ENCODE measurements around the gene DDX10.

The DDX10 gene

DNA sequence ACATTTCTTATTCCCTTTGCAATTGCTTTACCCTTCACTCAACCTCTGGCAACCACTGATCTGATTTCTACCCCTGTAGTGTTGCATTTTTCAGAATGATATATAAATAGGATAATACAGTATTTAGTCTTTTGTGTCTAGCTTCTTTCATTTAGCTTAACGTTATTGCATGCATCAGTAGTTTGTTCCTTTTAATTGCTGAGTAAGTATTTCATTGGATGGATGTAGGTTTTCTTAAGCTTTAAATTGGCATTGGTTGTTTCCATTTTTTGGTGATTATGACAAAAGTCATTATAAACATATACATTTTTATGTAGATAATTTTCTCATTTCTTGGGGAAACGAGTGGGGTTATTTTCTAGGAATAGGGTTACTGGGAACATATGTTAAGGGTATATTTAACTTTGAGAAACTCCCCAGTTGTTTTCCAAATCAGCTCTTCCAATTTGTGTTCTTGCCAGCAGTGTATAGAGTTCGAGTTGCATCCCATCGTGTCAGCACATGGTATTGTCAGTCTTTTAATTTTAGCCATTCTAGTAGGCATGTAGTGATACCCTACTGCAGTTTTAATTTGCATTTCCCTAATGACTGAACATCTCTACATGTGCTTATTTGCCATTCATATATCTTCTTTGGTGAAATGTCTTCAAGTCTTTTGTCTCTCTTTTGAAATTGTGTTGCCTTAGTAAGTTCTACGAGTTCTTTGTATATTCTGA lies 60.3 kb downstream of the DDX10 start:
- DNase-seq (ENCODE audit: low read depth) = no peak
- TF ChIP-seq, protein P1, sequence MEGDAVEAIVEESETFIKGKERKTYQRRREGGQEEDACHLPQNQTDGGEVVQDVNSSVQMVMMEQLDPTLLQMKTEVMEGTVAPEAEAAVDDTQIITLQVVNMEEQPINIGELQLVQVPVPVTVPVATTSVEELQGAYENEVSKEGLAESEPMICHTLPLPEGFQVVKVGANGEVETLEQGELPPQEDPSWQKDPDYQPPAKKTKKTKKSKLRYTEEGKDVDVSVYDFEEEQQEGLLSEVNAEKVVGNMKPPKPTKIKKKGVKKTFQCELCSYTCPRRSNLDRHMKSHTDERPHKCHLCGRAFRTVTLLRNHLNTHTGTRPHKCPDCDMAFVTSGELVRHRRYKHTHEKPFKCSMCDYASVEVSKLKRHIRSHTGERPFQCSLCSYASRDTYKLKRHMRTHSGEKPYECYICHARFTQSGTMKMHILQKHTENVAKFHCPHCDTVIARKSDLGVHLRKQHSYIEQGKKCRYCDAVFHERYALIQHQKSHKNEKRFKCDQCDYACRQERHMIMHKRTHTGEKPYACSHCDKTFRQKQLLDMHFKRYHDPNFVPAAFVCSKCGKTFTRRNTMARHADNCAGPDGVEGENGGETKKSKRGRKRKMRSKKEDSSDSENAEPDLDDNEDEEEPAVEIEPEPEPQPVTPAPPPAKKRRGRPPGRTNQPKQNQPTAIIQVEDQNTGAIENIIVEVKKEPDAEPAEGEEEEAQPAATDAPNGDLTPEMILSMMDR (IDR thresholded peaks at IDR 0.05; ENCODE audit: insufficient read depth, low read depth, low read length, missing control alignments) = no peak
- no peak overlapping the region for H3K4me3 ChIP-seq (ENCODE audit: low read length)

DNA sequence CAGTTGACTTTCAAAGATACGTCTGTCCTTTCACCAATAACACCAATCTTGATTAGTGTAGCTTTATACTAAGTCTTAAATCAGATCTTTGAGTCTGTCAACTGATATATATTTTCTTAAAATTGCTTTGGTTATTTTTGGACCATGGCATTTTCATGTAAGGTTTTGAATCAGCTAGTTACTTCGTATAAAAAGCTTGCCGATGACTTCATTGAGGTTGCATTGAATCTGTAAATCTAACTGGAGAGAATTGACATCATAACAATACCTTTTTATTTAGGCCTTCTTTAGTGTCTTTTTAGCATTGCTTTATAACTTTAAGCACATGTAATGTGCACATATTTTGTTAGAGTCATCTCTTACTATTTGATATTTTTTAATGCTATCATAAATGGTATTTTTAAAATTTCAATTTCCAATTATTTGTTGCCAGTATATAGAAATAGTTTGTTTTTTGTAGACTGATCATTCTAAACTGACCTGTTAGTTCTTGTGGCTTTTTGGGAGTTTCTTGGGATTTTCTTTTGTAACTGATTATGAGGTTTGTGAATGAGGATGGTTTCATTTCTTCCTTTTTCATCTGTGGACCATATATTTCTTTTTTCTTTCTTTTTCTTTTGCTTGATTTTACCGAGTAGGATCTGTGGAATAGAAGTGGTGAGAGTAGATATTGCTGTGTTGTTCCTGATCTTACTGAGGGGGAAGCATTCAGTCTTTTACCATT lies 61.4 kb downstream of the DDX10 start:
- no peak for DNase-seq (ENCODE audit: low read depth)
- TF ChIP-seq, protein P1 (IDR thresholded peaks at IDR 0.05; ENCODE audit: insufficient read depth, low read depth, low read length, missing control alignments) = no peak
- H3K4me3 ChIP-seq (ENCODE audit: low read length) = no peak overlapping the region

DNA sequence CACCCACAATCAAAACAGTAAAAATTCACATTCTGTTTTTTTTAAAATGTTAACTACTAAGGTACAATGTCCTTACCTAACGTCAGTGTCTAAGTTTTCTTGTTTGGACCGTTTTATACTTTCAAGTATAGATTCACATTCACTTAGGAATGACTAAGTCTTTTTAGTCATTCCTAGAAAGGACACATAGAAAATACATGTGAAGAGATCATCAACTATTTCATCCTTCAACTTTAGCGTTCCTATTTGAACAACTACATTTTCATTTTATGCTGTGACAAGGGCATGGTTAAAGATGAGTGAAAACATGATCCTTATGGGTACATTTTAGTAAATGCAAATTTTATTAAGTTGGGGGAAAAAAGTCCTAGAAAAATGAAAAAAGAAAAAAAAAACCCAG lies 62.8 kb downstream of the DDX10 start:
- DNase-seq (ENCODE audit: low read depth) = no peak
- H3K4me3 ChIP-seq (ENCODE audit: low read length) = no peak overlapping the region
- TF ChIP-seq, protein P1 (IDR thresholded peaks at IDR 0.05; ENCODE audit: insufficient read depth, low read depth, low read length, missing control alignments) = no peak

DNA sequence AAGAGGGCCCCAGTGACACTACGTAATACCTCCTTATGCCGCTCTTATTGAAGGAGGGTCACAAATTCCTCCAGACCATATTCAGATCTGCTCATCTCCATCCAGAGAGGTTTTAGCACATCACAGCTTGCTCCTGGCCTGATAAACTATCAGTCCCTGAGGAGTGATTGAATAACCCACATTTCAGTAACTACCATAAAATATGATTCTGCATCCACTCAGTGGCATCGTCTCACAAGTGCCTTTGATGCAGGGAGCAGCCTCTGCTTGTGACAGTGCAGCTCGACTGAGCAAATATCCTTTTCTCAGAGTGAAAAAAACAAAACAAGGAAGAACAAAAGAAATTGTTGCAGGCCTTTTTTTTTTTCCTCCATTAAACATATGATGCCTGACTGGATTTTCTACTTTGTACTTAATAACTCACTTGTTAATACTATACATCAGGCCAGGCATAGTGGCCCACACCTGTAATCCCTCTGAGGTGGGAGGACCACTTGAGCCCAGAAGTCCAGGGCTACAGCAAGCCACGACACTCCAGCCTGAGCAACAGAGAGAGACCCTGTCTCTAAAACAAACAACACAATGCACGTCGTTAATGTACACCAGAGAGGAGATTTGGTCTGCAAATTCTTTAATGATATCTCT lies 64.5 kb downstream of the DDX10 start:
- H3K4me3 ChIP-seq (ENCODE audit: low read length) = no peak overlapping the region
- TF ChIP-seq, protein P1 (IDR thresholded peaks at IDR 0.05; ENCODE audit: insufficient read depth, low read depth, low read length, missing control alignments) = no peak
- no peak for DNase-seq (ENCODE audit: low read depth)

DNA sequence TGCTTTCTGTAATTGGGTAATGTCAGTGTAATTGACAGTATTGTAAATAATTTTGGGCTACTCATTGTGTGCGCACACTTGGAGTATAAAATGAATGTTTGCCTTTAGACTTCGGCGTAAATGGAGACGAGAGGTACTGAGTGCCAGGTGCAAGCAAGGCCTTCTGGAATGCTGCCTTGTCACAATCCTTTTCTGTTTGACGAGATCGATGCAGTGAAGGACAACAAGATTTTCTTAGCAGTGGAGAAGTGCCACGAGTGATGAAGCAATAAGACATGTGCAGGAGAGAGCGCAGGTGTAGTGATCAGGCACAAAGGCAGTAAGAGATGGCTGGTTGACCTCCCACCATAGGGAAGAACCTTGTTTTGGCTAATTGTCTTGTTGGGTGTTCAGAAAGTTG lies 67.5 kb downstream of the DDX10 start:
- DNase-seq (ENCODE audit: low read depth) = no peak
- no peak overlapping the region for H3K4me3 ChIP-seq (ENCODE audit: low read length)
- TF ChIP-seq, protein P1 (IDR thresholded peaks at IDR 0.05; ENCODE audit: insufficient read depth, low read depth, low read length, missing control alignments) = no peak

DNA sequence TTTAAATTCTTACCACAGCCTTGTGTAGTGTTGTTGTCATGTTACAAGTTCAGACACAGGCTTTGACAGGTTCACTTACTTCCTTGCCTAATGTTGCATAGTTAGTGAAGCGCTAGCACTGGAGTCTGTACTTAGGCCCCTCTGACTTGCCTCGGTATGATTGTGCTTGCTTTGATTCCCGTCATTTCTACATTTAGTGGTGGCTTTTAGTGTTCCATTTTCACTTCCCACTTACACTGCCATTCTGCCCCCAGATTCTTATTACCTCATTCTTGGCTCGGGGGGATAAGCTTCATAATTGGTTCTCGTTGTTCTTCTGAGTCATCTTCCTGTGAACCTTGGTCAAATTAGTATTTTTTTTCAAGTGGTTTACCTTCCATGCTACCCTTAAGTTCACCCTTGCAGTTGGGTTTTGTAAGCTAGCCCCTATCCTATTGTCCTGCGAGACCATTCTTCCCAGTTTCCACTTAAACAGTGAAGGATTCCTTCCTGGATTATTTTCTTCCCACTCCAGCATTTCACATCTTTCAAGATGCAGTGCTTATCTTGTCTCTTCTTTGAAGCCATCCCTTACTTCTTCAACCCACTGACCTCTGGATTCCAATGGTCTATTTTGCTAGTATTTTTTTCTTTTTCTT lies 68.7 kb downstream of the DDX10 start:
- DNase-seq (ENCODE audit: low read depth) = peak; percentile 65
- TF ChIP-seq, protein P1 (IDR thresholded peaks at IDR 0.05; ENCODE audit: insufficient read depth, low read depth, low read length, missing control alignments) = no peak
- H3K4me3 ChIP-seq (ENCODE audit: low read length) = no peak overlapping the region

Measured in epithelial cell of esophagus (primary cell).